Liver (tissue), 3 donors: Measurements from ENCODE around the gene PNLIPRP3.

Experiments
- ATF3 ChIP-seq: IDR thresholded peaks from 2 replicates; pipeline ENCODE4 v1.6.1; 2016; ENCODE audit warnings: antibody characterized with exemption
- CTCF ChIP-seq: fragments of 150-350 bp; IDR thresholded peaks from 2 replicates; pipeline ENCODE4 v1.5.1; 2017; ENCODE audit warnings: improper control_type of control experiment, low read depth, low read length; ENCODE audit not compliant: missing input control
- EGR1 ChIP-seq, 2 donors: IDR thresholded peaks; 2 replicates each; pipeline ENCODE4 v1.6.1; 2016 to 2018; ENCODE audit warnings: antibody characterized with exemption in 2 of 2, low read depth in 2 of 2
- FOXA1 ChIP-seq: IDR thresholded peaks from 2 replicates; pipeline ENCODE4 v1.6.1; 2016; ENCODE audit warnings: antibody characterized with exemption
- HNF4A ChIP-seq, 2 donors: conservative IDR thresholded peaks; 2 replicates each; pipeline ENCODE4 v1.6.1; 2016; ENCODE audit warnings: antibody characterized with exemption in 2 of 2, mild to moderate bottlenecking in 2 of 2
- MAX ChIP-seq: IDR thresholded peaks from 2 replicates; pipeline ENCODE4 v1.6.1; 2016; ENCODE audit warnings: antibody characterized with exemption
- NR2F2 ChIP-seq: IDR thresholded peaks from 2 replicates; pipeline ENCODE4 v1.6.1; 2016; ENCODE audit warnings: antibody characterized with exemption
- RAD21 ChIP-seq, 2 donors: IDR thresholded peaks; 2 replicates each; pipeline ENCODE4 v1.6.1; 2016; ENCODE audit warnings: antibody characterized with exemption in 2 of 2, mild to moderate bottlenecking in 2 of 2
- REST ChIP-seq: IDR thresholded peaks from 2 replicates; pipeline ENCODE4 v1.6.1; 2016; ENCODE audit warnings: antibody characterized with exemption, mild to moderate bottlenecking
- SP1 ChIP-seq: IDR thresholded peaks from 2 replicates; pipeline ENCODE4 v1.6.1; 2018; ENCODE audit warnings: antibody characterized with exemption, mild to moderate bottlenecking
- YY1 ChIP-seq: IDR thresholded peaks from 2 replicates; pipeline ENCODE4 v1.6.1; 2016; ENCODE audit warnings: antibody characterized with exemption, mild to moderate bottlenecking
- donor health status: healthy.
- donor health status: healthy.

- TF ChIP-seq REST (no peak), CTCF (no peak), HNF4A (conservative IDR thresholded peaks at IDR 0.05) (no peak), EGR1 (IDR thresholded peaks at IDR 0.05; ENCODE audit: low read depth in 2 of 2) (no peak), YY1 (no peak), ATF3 (no peak), MAX (no peak), NR2F2 (no peak), FOXA1 (no peak), SP1 (no peak), RAD21 (IDR thresholded peaks at IDR 0.05) (no peak)
Observed at GRCh38 chr10:116408719-116409118, 18.9 kb upstream of the PNLIPRP3 start.
